Raji (cell line): ENCODE data around the gene VSIG1.
A peak's percentile ranks its signal among the peaks of the same experiment; 100 is the strongest.

Source experiments
- POLR2A ChIP-seq: IDR thresholded peaks from 2 replicates; pipeline ENCODE4 v1.6.1; 2011; ENCODE audit warnings: low read depth, low read length, control low read depth; ENCODE audit not compliant: insufficient read depth

The VSIG1 gene

GRCh38 chrX:108091264-108091877, 46.5 kb downstream of the VSIG1 start, which contains the start of the genes ATG4A and PSMD10:
Gene ATG4A, plus strand, starts transcription at chrX:108091778. Its CDS starts 49 bp downstream, at chrX:108091827.
Gene PSMD10, minus strand, starts transcription at chrX:108091542. Its CDS starts 22 bp downstream, at chrX:108091520.
- TF ChIP-seq POLR2A: peak; percentile 73

- no peak for TF ChIP-seq POLR2A
Measured at GRCh38 chrX:108091878-108092291, 47.0 kb downstream of the VSIG1 start.

GRCh38 chrX:108097380-108097779, 52.5 kb downstream of the VSIG1 start:
- TF ChIP-seq POLR2A: no peak

GRCh38 chrX:108105473-108105872, 60.6 kb downstream of the VSIG1 start:
- no peak for TF ChIP-seq POLR2A

- no peak for TF ChIP-seq POLR2A
Measured at GRCh38 chrX:108114541-108114940, 69.7 kb downstream of the VSIG1 start.

- TF ChIP-seq POLR2A: no peak
Measured at GRCh38 chrX:108117988-108118387, 73.1 kb downstream of the VSIG1 start.

- no peak for TF ChIP-seq POLR2A
Measured at GRCh38 chrX:108121291-108121690, 76.4 kb downstream of the VSIG1 start.

- no peak for TF ChIP-seq POLR2A
Measured at GRCh38 chrX:108122748-108123147, 77.9 kb downstream of the VSIG1 start.

GRCh38 chrX:108123591-108124366, 78.9 kb downstream of the VSIG1 start:
- no peak for TF ChIP-seq POLR2A

- no peak for TF ChIP-seq POLR2A
Measured at GRCh38 chrX:108126661-108127060, 81.8 kb downstream of the VSIG1 start.

GRCh38 chrX:108127152-108127551, 82.3 kb downstream of the VSIG1 start:
- no peak for TF ChIP-seq POLR2A
